T-cell (primary cell): Measurements from ENCODE around the gene CXCL11. TPM values are rescaled to one million over a fixed set of nuclear protein-coding genes. Genes with fewer than 3 reads are reported as not detected.

Experiments used
- ATAC-seq, 4 experiments: fragments of 200-7000 bp in 3 of 4; fragments of 150-1000 bp in 1 of 4; cut with Tn5 transposase; replicated peaks in 1 of 4; 1 replicate in 3 of 4; 2 replicates in 1 of 4; pipeline ENCODE4 v1.10.0; 2021; ENCODE audit warnings: moderate library complexity in 3 of 4, mild to moderate bottlenecking in 2 of 4, moderate number of reproducible peaks in 1 of 4
- CTCF ChIA-PET, 2 donors: fragments of 300-600 bp; sonication (Branson Sonifier 250); formaldehyde crosslinking; loops; one replicate each; lab custom pipeline; 2022; ENCODE audit warnings: antibody characterized with exemption in 2 of 2; lab: Charles Lee
- POLR2A ChIA-PET, 2 donors: fragments of 300-600 bp; sonication (Branson Sonifier 250); formaldehyde crosslinking; loops; one replicate each; lab custom pipeline; 2022; ENCODE audit warnings: antibody characterized with exemption in 2 of 2; lab: Charles Lee
- DNase-seq, 35 experiments: peaks; one replicate each; pipeline versions ENCODE4 v3.0.0 to v3.0.0-alpha.2; 2013 to 2023
- H3K27ac ChIP-seq: one replicate; pipeline ENCODE4 v1.5.1; 2013; ENCODE audit warnings: low read length
- H3K27me3 ChIP-seq, 2 experiments: replicated peaks in 1 of 2; 1 replicate in 1 of 2; 2 replicates in 1 of 2; pipeline versions ENCODE4 v1.6.1 to v1.7.0; 2013; ENCODE audit warnings: low read length in 1 of 2, mixed read lengths in 1 of 2; ENCODE audit not compliant: control insufficient read depth in 2 of 2, insufficient read depth in 2 of 2; ENCODE audit errors: extremely low read depth in 1 of 2
- H3K36me3 ChIP-seq, 2 donors: 1 replicate in 1 of 2; 2 replicates in 1 of 2; pipeline versions ENCODE4 v1.6.1 to v1.7.0; 2013; ENCODE audit warnings: low read length in 1 of 2; ENCODE audit not compliant: control insufficient read depth in 2 of 2, insufficient read depth in 1 of 2; ENCODE audit errors: extremely low read depth in 1 of 2
- H3K4me1 ChIP-seq, 2 experiments: 1 replicate in 1 of 2; 2 replicates in 1 of 2; pipeline versions ENCODE4 v1.6.1 to v1.7.0; 2013; ENCODE audit warnings: low read length in 2 of 2, mixed read lengths in 1 of 2; ENCODE audit not compliant: insufficient read depth in 2 of 2, control insufficient read depth in 1 of 2; ENCODE audit errors: extremely low read depth in 1 of 2
- H3K4me3 ChIP-seq, 2 donors: 1 replicate in 1 of 2; 2 replicates in 1 of 2; pipeline versions ENCODE4 v1.5.1 to v1.7.0; 2013; ENCODE audit warnings: mild to moderate bottlenecking in 2 of 2, low read length in 1 of 2, moderate library complexity in 1 of 2; ENCODE audit not compliant: control insufficient read depth in 1 of 2; ENCODE audit errors: extremely low read depth in 1 of 2
- H3K9me3 ChIP-seq: 2 replicates; pipeline ENCODE4 v1.7.0; 2013
- H3K27ac Mint-ChIP-seq, 2 donors: one replicate each; pipeline ENCODE4 v1.8.0; 2020 to 2021; ENCODE audit warnings: mild to moderate bottlenecking in 2 of 2, mixed read lengths in 2 of 2
- H3K27me3 Mint-ChIP-seq, 2 donors: one replicate each; pipeline ENCODE4 v1.8.0; 2021 to 2022; ENCODE audit warnings: mixed read lengths in 2 of 2
- H3K36me3 Mint-ChIP-seq: one replicate; pipeline ENCODE4 v1.8.0; 2021; ENCODE audit warnings: mixed read lengths
- H3K4me1 Mint-ChIP-seq, 3 donors: one replicate each; pipeline ENCODE4 v1.8.0; 2020 to 2022; ENCODE audit warnings: mixed read lengths in 3 of 3, mild to moderate bottlenecking in 1 of 3
- H3K4me3 Mint-ChIP-seq, 3 donors: one replicate each; pipeline ENCODE4 v1.8.0; 2020 to 2022; ENCODE audit warnings: mild to moderate bottlenecking in 3 of 3, mixed read lengths in 3 of 3, moderate library complexity in 3 of 3
- H3K9me3 Mint-ChIP-seq, 3 donors: one replicate each; pipeline ENCODE4 v1.8.0; 2020 to 2022; ENCODE audit warnings: mixed read lengths in 3 of 3
- WGBS: methylation state at CpG from one replicate; pipeline ENCODE4 v1.1.5; 2013; ENCODE audit warnings: missing lambda C conversion rate; ENCODE audit not compliant: insufficient coverage; 5-methylcytosine and 5-hydroxymethylcytosine counted together
- total RNA-seq, 35 experiments: library from RNA in 6 of 35; stranded (reverse) in 6 of 35; fragments of 120-200 nt in 1 of 35; gene quantifications; one replicate each; pipeline versions ENCODE4 v1.2.1 to v1.2.4 and lab custom pipeline; 2013 to 2026

Gene CXCL11
- total RNA-seq: not detected
- total RNA-seq (2013): not detected
- total RNA-seq (lab: John Stamatoyannopoulos, UW): 0 to 34.8 (median 0.09) reads per million in 29 experiments

GRCh38 chr4:76035799-76036380 lies at the start of gene CXCL11:
Gene CXCL11 (minus strand): TSS chr4:76036070. CDS start chr4:76035987, 83 bp downstream.
- CTCF ChIA-PET: interaction anchor here (0.9 to 1.2 kb wide), 3 partner anchors 23 to 40 kb away, joined by 3 read pairs; no protein-coding TSS in a partner anchor
- no peak within 1 kb of the TSS for H3K27ac Mint-ChIP-seq

GRCh38 chr4:76084542-76084941 lies 48.7 kb upstream of the CXCL11 start:
- Mint-ChIP-seq H3K27ac (no peak overlapping the region), H3K4me1 (no peaks in the 10 kb centered on the region), H3K36me3 (no peaks in the 10 kb centered on the region), H3K9me3 (no peaks in the 10 kb centered on the region), H3K27me3 (peaks cover 5% of the 10 kb centered on the region in 2 donors), H3K4me3 (no peak overlapping the region)
- ATAC-seq (no peak), DNase-seq (no peak)
- ChIA-PET CTCF (interaction anchor here in 1 of 2 donors (1.5 kb wide), 1 partner anchor 88 kb away, joined by 3 read pairs; no protein-coding TSS in a partner anchor), POLR2A (interaction anchor here in 1 of 2 donors (0.7 kb wide), 1 partner anchor 88 kb away, joined by 4 read pairs; no protein-coding TSS in a partner anchor)
- no peaks in the 10 kb centered on the region for H3K9me3 ChIP-seq
- no CpG with 5 or more reads among the region's 1 CpG for WGBS
- H3K36me3 ChIP-seq: no peaks in the 10 kb centered on the region
- no peak overlapping the region for H3K4me3 ChIP-seq
- H3K27ac ChIP-seq: no peak overlapping the region
- H3K27me3 ChIP-seq: no peaks in the 10 kb centered on the region
- no peaks in the 10 kb centered on the region for H3K4me1 ChIP-seq

More at GRCh38 chr4:76035799-76036380, at the start of gene CXCL11:
- ATAC-seq: no peak
- peaks cover 0 to 2% of the 10 kb centered on the region in 2 donors for H3K27me3 Mint-ChIP-seq
- WGBS: no CpG with 5 or more reads among the region's 2 CpGs
- no peaks in the 10 kb centered on the region for H3K36me3 Mint-ChIP-seq
- Histone ChIP-seq H3K27me3 (no peaks in the 10 kb centered on the region), H3K4me3 (no peak within 1 kb of the TSS), H3K9me3 (no peaks in the 10 kb centered on the region), H3K4me1 (no peaks in the 10 kb centered on the region), H3K27ac (no peak within 1 kb of the TSS), H3K36me3 (no peaks in the 10 kb centered on the region)
- DNase-seq: no peak
- POLR2A ChIA-PET: no interaction called here
- H3K4me3 Mint-ChIP-seq: no peak within 1 kb of the TSS
- no peaks in the 10 kb centered on the region for H3K4me1 Mint-ChIP-seq
- H3K9me3 Mint-ChIP-seq: no peaks in the 10 kb centered on the region

- ATAC-seq (no peak), DNase-seq (no peak)
- Histone ChIP-seq H3K36me3 (no peaks in the 10 kb centered on the region), H3K4me1 (no peaks in the 10 kb centered on the region), H3K4me3 (no peak overlapping the region), H3K9me3 (no peaks in the 10 kb centered on the region), H3K27ac (no peak overlapping the region), H3K27me3 (no peaks in the 10 kb centered on the region)
- no peak overlapping the region for H3K27ac Mint-ChIP-seq
- no CpG with 5 or more reads among the region's 3 CpGs for WGBS
- H3K4me1 Mint-ChIP-seq: no peaks in the 10 kb centered on the region
- peaks cover 5 to 10% of the 10 kb centered on the region in 2 donors for H3K27me3 Mint-ChIP-seq
- no peak overlapping the region for H3K4me3 Mint-ChIP-seq
- no peaks in the 10 kb centered on the region for H3K36me3 Mint-ChIP-seq
- ChIA-PET CTCF (interaction anchor here (0.6 to 1.5 kb wide), 3 partner anchors 30 to 421 kb away, joined by 3 read pairs; no protein-coding TSS in a partner anchor), POLR2A (interaction anchor here in 1 of 2 donors (0.5 to 0.7 kb wide), 3 partner anchors 89 to 617 kb away, joined by 3 to 11 read pairs (median 4); no protein-coding TSS in a partner anchor)
- no peaks in the 10 kb centered on the region for H3K9me3 Mint-ChIP-seq
These were observed 47.6 kb upstream of the CXCL11 start for GRCh38 chr4:76083386-76083988.

GRCh38 chr4:76078033-76078613 lies 42.3 kb upstream of the CXCL11 start:
- Mint-ChIP-seq H3K36me3 (no peaks in the 10 kb centered on the region), H3K4me1 (no peaks in the 10 kb centered on the region), H3K9me3 (no peaks in the 10 kb centered on the region), H3K27ac (no peak overlapping the region), H3K27me3 (peaks cover 0 to 10% of the 10 kb centered on the region in 2 donors), H3K4me3 (no peak overlapping the region)
- ChIA-PET CTCF (interaction anchor here in 1 of 2 donors (1.0 kb wide), 1 partner anchor 82 kb away, joined by 3 read pairs; no protein-coding TSS in a partner anchor), POLR2A (interaction anchor here in 1 of 2 donors (0.7 kb wide), 1 partner anchor 272 kb away, joined by 4 read pairs; no protein-coding TSS in a partner anchor)
- H3K9me3 ChIP-seq: no peaks in the 10 kb centered on the region
- no peak overlapping the region for H3K27ac ChIP-seq
- H3K27me3 ChIP-seq: no peaks in the 10 kb centered on the region
- no peak for DNase-seq
- no peaks in the 10 kb centered on the region for H3K4me1 ChIP-seq
- no peak overlapping the region for H3K4me3 ChIP-seq
- ATAC-seq: no peak
- H3K36me3 ChIP-seq: no peaks in the 10 kb centered on the region
- WGBS: no CpG with 5 or more reads among the region's 4 CpGs

GRCh38 chr4:76074993-76075600 lies 39.2 kb upstream of the CXCL11 start:
- H3K4me1 Mint-ChIP-seq: no peaks in the 10 kb centered on the region
- no peaks in the 10 kb centered on the region for H3K27me3 ChIP-seq
- no peaks in the 10 kb centered on the region for H3K9me3 Mint-ChIP-seq
- no peak overlapping the region for H3K4me3 ChIP-seq
- ChIA-PET POLR2A (no interaction called here), CTCF (no interaction called here)
- peaks cover 0 to 6% of the 10 kb centered on the region in 2 donors for H3K27me3 Mint-ChIP-seq
- no peak overlapping the region for H3K27ac Mint-ChIP-seq
- no peaks in the 10 kb centered on the region for H3K36me3 ChIP-seq
- no peak overlapping the region for H3K27ac ChIP-seq
- ATAC-seq: no peak
- no peak for DNase-seq
- no peaks in the 10 kb centered on the region for H3K36me3 Mint-ChIP-seq
- no peaks in the 10 kb centered on the region for H3K9me3 ChIP-seq
- no peak overlapping the region for H3K4me3 Mint-ChIP-seq
- H3K4me1 ChIP-seq: no peaks in the 10 kb centered on the region
- WGBS: 83% methylated on average over 1 of the region's 4 CpGs

- ATAC-seq (no peak), DNase-seq (no peak)
- no CpG with 5 or more reads among the region's 1 CpG for WGBS
- no peaks in the 10 kb centered on the region for H3K4me1 ChIP-seq
- H3K27ac Mint-ChIP-seq: no peak within 1 kb of the TSS
- CTCF ChIA-PET: no interaction called here
- no peaks in the 10 kb centered on the region for H3K9me3 ChIP-seq
- no peak within 1 kb of the TSS for H3K4me3 Mint-ChIP-seq
- no peaks in the 10 kb centered on the region for H3K9me3 Mint-ChIP-seq
- no peaks in the 10 kb centered on the region for H3K36me3 Mint-ChIP-seq
- peaks cover 0 to 4% of the 10 kb centered on the region in 2 donors for H3K27me3 Mint-ChIP-seq
- POLR2A ChIA-PET: interaction anchor here in 1 of 2 donors (0.5 kb wide), 1 partner anchor 769 kb away, joined by 3 read pairs; no protein-coding TSS in a partner anchor
- H3K4me1 Mint-ChIP-seq: no peaks in the 10 kb centered on the region
- no peaks in the 10 kb centered on the region for H3K27me3 ChIP-seq
- H3K4me3 ChIP-seq: no peak within 1 kb of the TSS
- H3K27ac ChIP-seq: no peak within 1 kb of the TSS
- H3K36me3 ChIP-seq: no peaks in the 10 kb centered on the region
These were observed 38.6 kb upstream of the CXCL11 start, which contains the start of gene ART3 for GRCh38 chr4:76074468-76074867. Gene ART3 (plus strand): TSS chr4:76074709. CDS start chr4:76075890, 1,181 bp downstream.
